ENCODE results near the gene CAMK4.

- TF ChIP-seq CTCF (IDR thresholded peaks at IDR 0.05) (no peak), TEAD1 (CRISPR knock-in tag; IDR thresholded peaks at IDR 0.05) (no peak), CREB1 (CRISPR knock-in tag; IDR thresholded peaks at IDR 0.05) (no peak), NFYB (CRISPR knock-in tag; conservative IDR thresholded peaks at IDR 0.05; ENCODE audit: low read depth) (no peak), SMAD3 (CRISPR knock-in tag; IDR thresholded peaks at IDR 0.05; ENCODE audit: borderline replicate concordance) (no peak), FOXP1 (CRISPR knock-in tag; IDR thresholded peaks at IDR 0.05; ENCODE audit: borderline replicate concordance) (no peak), STAT6 (CRISPR knock-in tag; conservative IDR thresholded peaks at IDR 0.05; ENCODE audit: low read depth) (no peak)
Observed at GRCh38 chr5:111530298-111530740, 306.1 kb downstream of the CAMK4 start.
